ENCODE results near the gene SUCLG2. TPM values are rescaled to one million over a fixed set of nuclear protein-coding genes. Genes with fewer than 3 reads are reported as not detected.

The SUCLG2 gene
- total and polyA plus RNA-seq, 10 of the 15 experiments (the other 5 are each of a cell fraction or from before 2014, with no cell fraction given), result 17.8 to 50.9 (median 37.2) TPM

DNA sequence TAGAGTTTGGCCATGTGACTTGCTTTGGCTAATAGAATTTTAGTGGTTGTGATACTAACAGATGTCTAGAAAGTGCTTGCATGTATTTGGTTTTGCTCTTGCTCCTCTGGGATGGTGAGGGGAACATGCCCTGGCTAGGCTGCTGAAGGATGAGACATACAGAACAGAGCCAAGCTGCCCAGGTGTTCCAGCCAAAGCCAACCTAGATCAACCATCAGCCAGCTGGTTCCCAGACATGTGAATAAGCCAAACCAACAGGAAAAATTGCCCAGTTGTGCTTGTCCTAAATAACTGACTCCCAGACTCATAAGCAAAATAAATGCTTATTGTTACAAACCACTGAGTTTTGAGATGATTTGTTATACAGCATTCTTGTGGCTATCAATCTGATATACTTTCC is 292.6 kb downstream of the SUCLG2 start (continued):
- TF ChIP-seq, protein P1, sequence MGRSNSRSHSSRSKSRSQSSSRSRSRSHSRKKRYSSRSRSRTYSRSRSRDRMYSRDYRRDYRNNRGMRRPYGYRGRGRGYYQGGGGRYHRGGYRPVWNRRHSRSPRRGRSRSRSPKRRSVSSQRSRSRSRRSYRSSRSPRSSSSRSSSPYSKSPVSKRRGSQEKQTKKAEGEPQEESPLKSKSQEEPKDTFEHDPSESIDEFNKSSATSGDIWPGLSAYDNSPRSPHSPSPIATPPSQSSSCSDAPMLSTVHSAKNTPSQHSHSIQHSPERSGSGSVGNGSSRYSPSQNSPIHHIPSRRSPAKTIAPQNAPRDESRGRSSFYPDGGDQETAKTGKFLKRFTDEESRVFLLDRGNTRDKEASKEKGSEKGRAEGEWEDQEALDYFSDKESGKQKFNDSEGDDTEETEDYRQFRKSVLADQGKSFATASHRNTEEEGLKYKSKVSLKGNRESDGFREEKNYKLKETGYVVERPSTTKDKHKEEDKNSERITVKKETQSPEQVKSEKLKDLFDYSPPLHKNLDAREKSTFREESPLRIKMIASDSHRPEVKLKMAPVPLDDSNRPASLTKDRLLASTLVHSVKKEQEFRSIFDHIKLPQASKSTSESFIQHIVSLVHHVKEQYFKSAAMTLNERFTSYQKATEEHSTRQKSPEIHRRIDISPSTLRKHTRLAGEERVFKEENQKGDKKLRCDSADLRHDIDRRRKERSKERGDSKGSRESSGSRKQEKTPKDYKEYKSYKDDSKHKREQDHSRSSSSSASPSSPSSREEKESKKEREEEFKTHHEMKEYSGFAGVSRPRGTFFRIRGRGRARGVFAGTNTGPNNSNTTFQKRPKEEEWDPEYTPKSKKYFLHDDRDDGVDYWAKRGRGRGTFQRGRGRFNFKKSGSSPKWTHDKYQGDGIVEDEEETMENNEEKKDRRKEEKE (IDR thresholded peaks at IDR 0.05), result no peak
- TF ChIP-seq EGR1 (IDR thresholded peaks at IDR 0.05; ENCODE audit: borderline replicate concordance in 1 of 2, low read depth in 2 of 2, low read length in 2 of 2) (no peak), MEF2A (IDR thresholded peaks at IDR 0.05; ENCODE audit: insufficient read depth, low read depth, low read length) (no peak), SMARCA5 (IDR thresholded peaks at IDR 0.05) (no peak), CBX5 (IDR thresholded peaks at IDR 0.05; ENCODE audit: low read depth) (no peak), MTA3 (IDR thresholded peaks at IDR 0.05; ENCODE audit: borderline replicate concordance, low read length) (no peak), USF2 (IDR thresholded peaks at IDR 0.05; ENCODE audit: borderline replicate concordance, low read depth, low read length) (no peak), FOS (IDR thresholded peaks at IDR 0.05; ENCODE audit: borderline replicate concordance, extremely low read depth, insufficient read length) (no peak), SKIL (IDR thresholded peaks at IDR 0.05; ENCODE audit: low read depth, poor library complexity, severe bottlenecking) (no peak)
